ENCODE data around the gene RMND5A. TPM values are rescaled to one million over a fixed set of nuclear protein-coding genes. Genes with fewer than 3 reads are reported as not detected.

The RMND5A gene
- total and polyA plus RNA-seq, 10 donors = 6.0 to 56.5 (median 34.0) TPM

DNA sequence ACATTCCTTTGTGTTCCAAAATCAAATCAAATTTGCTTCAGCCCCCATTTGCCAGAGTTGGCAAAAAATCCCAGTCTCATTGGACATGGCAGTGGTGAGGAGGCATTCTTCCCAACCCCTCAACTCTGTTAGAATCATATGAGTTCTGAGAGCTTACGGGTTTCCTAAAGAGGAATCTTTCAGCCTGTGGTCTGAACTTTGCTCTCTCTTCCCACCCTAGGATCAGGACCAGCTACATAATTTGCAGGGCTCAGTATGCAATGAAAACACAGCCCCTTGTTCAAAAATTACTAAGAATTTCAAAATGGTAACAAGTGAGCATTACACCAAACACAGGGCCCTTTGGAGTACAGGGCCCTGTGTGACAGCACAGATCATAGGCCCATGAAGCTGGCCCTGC lies 47.1 kb upstream of the RMND5A start:
- Histone ChIP-seq H3K9me3 (peaks cover 0 to 11% (median 4%) of the 10 kb centered on the region in 8 donors), H3K36me3 (no peaks in the 10 kb centered on the region), H3K27ac (no peak overlapping the region), H3K4me1 (no peaks in the 10 kb centered on the region), H3K27me3 (replicated peaks in 1 of 7) (no peaks in the 10 kb centered on the region), H3K4me3 (no peak overlapping the region)
- no peak for DNase-seq
- 90 to 100% (median 95%) methylated on average over 1 of the region's 1 CpG for WGBS, 5 donors
- no peak for TF ChIP-seq POLR2AphosphoS5 (IDR thresholded peaks at IDR 0.05)
- TF ChIP-seq, protein P1, sequence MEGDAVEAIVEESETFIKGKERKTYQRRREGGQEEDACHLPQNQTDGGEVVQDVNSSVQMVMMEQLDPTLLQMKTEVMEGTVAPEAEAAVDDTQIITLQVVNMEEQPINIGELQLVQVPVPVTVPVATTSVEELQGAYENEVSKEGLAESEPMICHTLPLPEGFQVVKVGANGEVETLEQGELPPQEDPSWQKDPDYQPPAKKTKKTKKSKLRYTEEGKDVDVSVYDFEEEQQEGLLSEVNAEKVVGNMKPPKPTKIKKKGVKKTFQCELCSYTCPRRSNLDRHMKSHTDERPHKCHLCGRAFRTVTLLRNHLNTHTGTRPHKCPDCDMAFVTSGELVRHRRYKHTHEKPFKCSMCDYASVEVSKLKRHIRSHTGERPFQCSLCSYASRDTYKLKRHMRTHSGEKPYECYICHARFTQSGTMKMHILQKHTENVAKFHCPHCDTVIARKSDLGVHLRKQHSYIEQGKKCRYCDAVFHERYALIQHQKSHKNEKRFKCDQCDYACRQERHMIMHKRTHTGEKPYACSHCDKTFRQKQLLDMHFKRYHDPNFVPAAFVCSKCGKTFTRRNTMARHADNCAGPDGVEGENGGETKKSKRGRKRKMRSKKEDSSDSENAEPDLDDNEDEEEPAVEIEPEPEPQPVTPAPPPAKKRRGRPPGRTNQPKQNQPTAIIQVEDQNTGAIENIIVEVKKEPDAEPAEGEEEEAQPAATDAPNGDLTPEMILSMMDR (IDR thresholded peaks at IDR 0.05 in 8 of 11, conservative IDR thresholded peaks at IDR 0.05 in 3 of 11) = no peak
- no peak for TF ChIP-seq POLR2A (IDR thresholded peaks at IDR 0.05)
- intact Hi-C loops (cut with DNase I; ENCODE audit: low total_unique reads) = no loop called here

DNA sequence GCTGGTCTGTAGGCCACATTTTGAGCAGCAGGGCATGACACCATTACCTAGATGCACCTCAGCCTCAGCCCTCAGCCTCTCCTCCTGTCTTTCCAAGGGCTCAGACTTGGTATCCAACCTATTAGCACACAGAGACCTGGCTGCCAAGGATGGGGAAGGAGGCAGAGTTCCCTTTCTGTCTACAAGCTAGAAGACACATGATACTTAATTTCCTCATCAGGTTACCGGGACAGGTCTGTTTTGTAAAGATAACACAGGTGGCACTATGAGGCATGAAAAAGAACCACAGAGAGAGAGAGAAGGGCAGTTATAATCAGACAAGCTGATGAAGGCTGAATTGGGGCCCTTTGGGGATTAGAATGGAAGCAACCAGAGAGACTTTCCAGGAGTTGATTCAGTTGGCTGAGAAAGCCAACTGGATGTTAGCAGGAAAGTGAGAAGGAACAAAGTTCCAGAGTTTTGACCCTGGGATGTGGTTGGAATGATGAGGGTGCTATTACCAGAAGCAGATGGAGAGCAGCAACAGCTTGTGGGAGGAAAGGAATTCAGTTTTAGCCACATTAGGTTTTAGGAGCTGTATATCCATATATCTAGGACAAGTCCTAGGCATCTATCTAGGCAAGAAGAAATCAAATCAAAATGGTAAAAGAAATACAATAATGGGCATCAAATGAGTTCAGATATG lies 46.0 kb upstream of the RMND5A start:
- no peaks in the 10 kb centered on the region for H3K36me3 ChIP-seq
- TF ChIP-seq POLR2AphosphoS5 (IDR thresholded peaks at IDR 0.05) (no peak), POLR2A (IDR thresholded peaks at IDR 0.05) (no peak)
- TF ChIP-seq, protein P1 (IDR thresholded peaks at IDR 0.05 in 8 of 11, conservative IDR thresholded peaks at IDR 0.05 in 3 of 11) = no peak
- intact Hi-C loops (cut with DNase I; ENCODE audit: low total_unique reads) = no loop called here
- no peak overlapping the region for H3K4me3 ChIP-seq
- H3K27ac ChIP-seq = no peak overlapping the region
- no peak for DNase-seq
- no peaks in the 10 kb centered on the region for H3K4me1 ChIP-seq
- 73 to 91% (median 85%) methylated on average over 1 of the region's 1 CpG for WGBS, 5 donors
- no peaks in the 10 kb centered on the region for H3K27me3 ChIP-seq (replicated peaks in 1 of 7)
- H3K9me3 ChIP-seq = peaks cover 0 to 3% (median 0%) of the 10 kb centered on the region in 8 donors

DNA sequence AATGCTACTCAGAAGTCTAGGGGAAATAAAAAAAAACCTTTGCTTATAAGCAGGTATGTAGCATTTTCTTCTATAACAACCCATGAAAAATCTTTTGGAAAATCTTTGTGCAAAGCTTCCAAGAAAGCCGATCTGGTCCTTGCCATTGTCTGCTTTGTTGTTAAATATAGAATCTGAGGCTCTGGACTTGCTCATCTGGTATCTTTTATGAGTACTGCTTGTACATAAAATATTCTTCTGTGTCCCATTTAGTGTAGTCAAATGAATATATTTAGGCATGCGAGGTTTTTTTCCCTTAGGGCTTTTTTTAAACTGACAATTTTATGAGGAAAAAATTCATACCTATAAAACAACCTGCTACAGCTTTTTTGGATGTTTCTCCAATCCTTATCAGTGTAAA lies 45.0 kb upstream of the RMND5A start:
- H3K9me3 ChIP-seq = no peaks in the 10 kb centered on the region
- no peaks in the 10 kb centered on the region for H3K27me3 ChIP-seq (replicated peaks in 1 of 7)
- no peak for DNase-seq
- H3K27ac ChIP-seq = no peak overlapping the region
- WGBS, 5 donors = 86 to 94% (median 93%) methylated on average over 2 of the region's 2 CpGs
- no peaks in the 10 kb centered on the region for H3K4me1 ChIP-seq
- intact Hi-C loops (cut with DNase I; ENCODE audit: low total_unique reads) = no loop called here
- H3K36me3 ChIP-seq = no peaks in the 10 kb centered on the region
- TF ChIP-seq POLR2AphosphoS5 (IDR thresholded peaks at IDR 0.05) = no peak
- no peak for TF ChIP-seq POLR2A (IDR thresholded peaks at IDR 0.05)
- TF ChIP-seq, protein P1 (IDR thresholded peaks at IDR 0.05 in 8 of 11, conservative IDR thresholded peaks at IDR 0.05 in 3 of 11) = no peak
- H3K4me3 ChIP-seq = no peak overlapping the region

DNA sequence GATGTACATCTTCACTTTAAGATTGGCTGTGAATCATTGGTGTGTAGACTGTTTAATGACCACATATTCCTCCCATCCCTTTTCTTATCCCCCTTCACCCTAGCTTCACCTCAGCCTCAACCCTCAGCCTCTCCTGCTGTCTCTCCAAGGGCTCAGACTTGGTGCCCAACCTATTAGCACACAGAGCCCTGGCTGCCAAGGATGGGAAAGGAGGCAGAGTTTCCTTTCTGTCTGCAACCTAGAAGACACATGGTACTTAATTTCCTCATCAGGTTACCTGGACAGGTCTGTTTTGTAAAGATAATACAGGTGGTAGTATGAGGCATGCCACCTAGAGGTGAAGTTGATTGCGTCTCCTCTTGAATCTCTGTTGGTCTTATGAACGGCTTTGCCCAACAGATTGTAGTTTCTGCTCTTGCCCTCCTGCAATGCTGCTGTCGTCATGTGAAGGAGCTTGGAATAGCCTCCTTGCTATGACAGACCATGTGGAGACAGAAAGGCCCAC lies 44.5 kb upstream of the RMND5A start:
- intact Hi-C loops (cut with DNase I; ENCODE audit: low total_unique reads) = no loop called here
- Histone ChIP-seq H3K27ac (no peak overlapping the region), H3K36me3 (no peaks in the 10 kb centered on the region), H3K4me3 (no peak overlapping the region), H3K27me3 (replicated peaks in 1 of 7) (no peaks in the 10 kb centered on the region), H3K9me3 (no peaks in the 10 kb centered on the region), H3K4me1 (no peaks in the 10 kb centered on the region)
- 84 to 90% (median 86%) methylated on average over 3 of the region's 3 CpGs for WGBS, 5 donors
- DNase-seq = no peak
- no peak for TF ChIP-seq POLR2A (IDR thresholded peaks at IDR 0.05)
- TF ChIP-seq POLR2AphosphoS5 (IDR thresholded peaks at IDR 0.05) = no peak
- TF ChIP-seq, protein P1 (IDR thresholded peaks at IDR 0.05 in 8 of 11, conservative IDR thresholded peaks at IDR 0.05 in 3 of 11) = peak in 2 of 11 experiments; percentile 9 to 13
